ENCODE measurements around the gene MYL12A. TPM values are rescaled to one million over a fixed set of nuclear protein-coding genes. Genes with fewer than 3 reads are reported as not detected.

Gene MYL12A
- total and polyA plus RNA-seq, 2 experiments from 2014 or later, result 206 to 502 TPM

DNA sequence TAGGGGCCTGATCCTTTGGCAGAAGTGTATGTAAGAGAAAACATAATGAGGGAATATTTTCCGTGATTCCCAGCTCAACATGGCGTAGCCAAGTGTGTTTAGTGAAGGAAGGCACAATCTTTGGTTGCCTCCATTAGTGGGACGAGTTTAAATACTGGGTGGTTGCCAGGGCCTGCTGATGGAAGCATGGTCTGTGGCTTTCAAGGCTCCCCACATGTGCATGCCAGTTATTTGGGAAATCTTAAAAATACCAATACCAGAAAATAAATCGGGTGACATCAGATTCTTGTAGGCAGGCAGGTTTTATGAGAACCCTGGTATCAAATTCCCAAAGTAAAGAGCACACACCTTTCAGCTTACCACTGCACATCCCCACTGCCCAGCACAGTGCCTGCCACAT is 7.1 kb downstream of the MYL12A start (continued):
- no peak for TF ChIP-seq NANOG (IDR thresholded peaks at IDR 0.05; ENCODE audit: borderline replicate concordance)

- Histone ChIP-seq H3K4me3 (no peak overlapping the region), H3F3A (replicated peaks; ENCODE audit: low read depth) (no peaks in the 10 kb centered on the region), H3K27ac (ENCODE audit: low read depth) (no peak overlapping the region), H3K79me2 (replicated peaks; ENCODE audit: insufficient read depth) (peaks cover 32% of the 10 kb centered on the region), H3K9me2 (ENCODE audit: insufficient read depth) (no peaks in the 10 kb centered on the region), H3K36me3 (ENCODE audit: insufficient read depth) (peaks cover 27% of the 10 kb centered on the region), H3K4me1 (ENCODE audit: insufficient read depth) (peaks cover 6% of the 10 kb centered on the region), H4K20me1 (replicated peaks; ENCODE audit: insufficient read depth) (peaks cover 1% of the 10 kb centered on the region; the same call in 1 of the 2 replicates), H3K4me2 (no peak overlapping the region), H3K27me3 (ENCODE audit: insufficient read depth) (no peaks in the 10 kb centered on the region), H2AFZ (no peak overlapping the region)
- DNase-seq (ENCODE audit: low spot score) (no peak), ATAC-seq (no peak)
- no peaks in the 10 kb centered on the region for H3K9me3 Mint-ChIP-seq
- H3K4me1 Mint-ChIP-seq, result peaks cover 24% of the 10 kb centered on the region
- 0 out of 2 replicates have a peak overlapping the region, but pooled peaks have one; percentile 5 for H3K27ac Mint-ChIP-seq
- TF ChIP-seq ZNF331 (CRISPR knock-in tag; IDR thresholded peaks at IDR 0.05; ENCODE audit: low read depth), result no peak
- TF ChIP-seq CTCF (conservative IDR thresholded peaks at IDR 0.05; ENCODE audit: low read depth in 2 of 2), result no peak
- no peak for TF ChIP-seq CREB1 (CRISPR knock-in tag; IDR thresholded peaks at IDR 0.05; ENCODE audit: low read depth)
- no peak for TF ChIP-seq NANOG (IDR thresholded peaks at IDR 0.05; ENCODE audit: borderline replicate concordance)
- TF ChIP-seq EZH2 (IDR thresholded peaks at IDR 0.05; ENCODE audit: low read depth, unreplicated experiment), result no peak
- no peak for TF ChIP-seq REST (IDR thresholded peaks at IDR 0.05; ENCODE audit: unreplicated experiment)
- TF ChIP-seq, protein P1, sequence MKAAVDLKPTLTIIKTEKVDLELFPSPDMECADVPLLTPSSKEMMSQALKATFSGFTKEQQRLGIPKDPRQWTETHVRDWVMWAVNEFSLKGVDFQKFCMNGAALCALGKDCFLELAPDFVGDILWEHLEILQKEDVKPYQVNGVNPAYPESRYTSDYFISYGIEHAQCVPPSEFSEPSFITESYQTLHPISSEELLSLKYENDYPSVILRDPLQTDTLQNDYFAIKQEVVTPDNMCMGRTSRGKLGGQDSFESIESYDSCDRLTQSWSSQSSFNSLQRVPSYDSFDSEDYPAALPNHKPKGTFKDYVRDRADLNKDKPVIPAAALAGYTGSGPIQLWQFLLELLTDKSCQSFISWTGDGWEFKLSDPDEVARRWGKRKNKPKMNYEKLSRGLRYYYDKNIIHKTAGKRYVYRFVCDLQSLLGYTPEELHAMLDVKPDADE (IDR thresholded peaks at IDR 0.05), result no peak
- TF ChIP-seq ZNF114 (CRISPR knock-in tag; IDR thresholded peaks at IDR 0.05), result no peak
- TF ChIP-seq STAT1 (IDR thresholded peaks at IDR 0.05; ENCODE audit: unreplicated experiment), result no peak
- TF ChIP-seq EZH2phosphoT487 (IDR thresholded peaks at IDR 0.05; ENCODE audit: unreplicated experiment), result no peak
- TF ChIP-seq JUNB (IDR thresholded peaks at IDR 0.05; ENCODE audit: unreplicated experiment), result no peak
- peaks cover 2% of the 10 kb centered on the region for H3K27me3 Mint-ChIP-seq (ENCODE audit: insufficient read depth, low read depth, poor library complexity)
- H3K36me3 Mint-ChIP-seq (ENCODE audit: low read depth), result peaks cover 56% of the 10 kb centered on the region
- no peak overlapping the region for H3K4me3 Mint-ChIP-seq
Observed at GRCh38 chr18:3255611-3256165, 8.1 kb downstream of the MYL12A start.
